ENCODE measurements around the gene CDC45. TPM values are rescaled to one million over a fixed set of nuclear protein-coding genes. Genes with fewer than 3 reads are reported as not detected.

CDC45 gene, protein sequence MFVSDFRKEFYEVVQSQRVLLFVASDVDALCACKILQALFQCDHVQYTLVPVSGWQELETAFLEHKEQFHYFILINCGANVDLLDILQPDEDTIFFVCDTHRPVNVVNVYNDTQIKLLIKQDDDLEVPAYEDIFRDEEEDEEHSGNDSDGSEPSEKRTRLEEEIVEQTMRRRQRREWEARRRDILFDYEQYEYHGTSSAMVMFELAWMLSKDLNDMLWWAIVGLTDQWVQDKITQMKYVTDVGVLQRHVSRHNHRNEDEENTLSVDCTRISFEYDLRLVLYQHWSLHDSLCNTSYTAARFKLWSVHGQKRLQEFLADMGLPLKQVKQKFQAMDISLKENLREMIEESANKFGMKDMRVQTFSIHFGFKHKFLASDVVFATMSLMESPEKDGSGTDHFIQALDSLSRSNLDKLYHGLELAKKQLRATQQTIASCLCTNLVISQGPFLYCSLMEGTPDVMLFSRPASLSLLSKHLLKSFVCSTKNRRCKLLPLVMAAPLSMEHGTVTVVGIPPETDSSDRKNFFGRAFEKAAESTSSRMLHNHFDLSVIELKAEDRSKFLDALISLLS
- total RNA-seq, result 10 to 100 TPM in 2 of 4 donors, 1 to 10 TPM in 2; 3.4 to 16.7 (median 9.1) TPM

DNA sequence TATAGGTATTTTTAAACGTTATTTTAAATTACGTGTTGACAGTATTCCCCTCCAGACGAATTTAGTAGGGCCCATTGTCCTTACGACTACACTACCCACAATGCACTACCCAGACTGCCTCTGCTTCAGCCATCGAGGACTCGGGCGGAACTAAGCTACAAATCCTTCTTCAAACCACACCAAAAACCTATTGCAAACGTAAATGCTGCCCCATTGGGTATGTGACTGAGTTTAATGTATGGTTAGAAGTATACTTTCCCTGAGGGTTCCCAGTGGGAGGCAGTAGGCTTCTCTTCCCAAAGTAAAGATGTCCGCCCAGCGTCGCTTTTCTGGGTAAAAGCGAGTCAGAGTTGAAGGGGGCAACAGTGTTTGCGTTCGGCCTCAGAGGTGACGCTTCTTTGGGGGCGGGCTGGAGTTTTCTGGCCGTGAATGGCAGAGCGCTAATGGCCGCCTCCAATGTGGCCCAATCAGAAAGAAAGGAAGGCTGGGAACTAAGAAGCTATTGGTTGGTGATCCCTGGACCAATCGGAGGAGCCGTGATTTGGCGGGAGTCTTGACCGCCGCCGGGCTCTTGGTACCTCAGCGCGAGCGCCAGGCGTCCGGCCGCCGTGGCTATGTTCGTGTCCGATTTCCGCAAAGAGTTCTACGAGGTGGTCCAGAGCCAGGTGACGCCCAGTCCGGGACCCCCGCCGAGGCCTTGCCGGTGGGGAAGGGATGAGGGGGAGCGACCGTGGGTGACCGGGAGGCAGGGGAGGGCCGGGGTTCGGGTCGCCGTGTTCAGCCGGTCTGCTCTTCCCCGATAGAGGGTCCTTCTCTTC, at the start of gene CDC45:
CDC45 (plus strand) TSS at position 566 of the 818 bp plus-strand sequence; CDS start at position 615, 49 bp downstream.
- no peak for TF ChIP-seq CTCF (IDR thresholded peaks at IDR 0.05)
- TF ChIP-seq POLR2A (IDR thresholded peaks at IDR 0.05), result no peak
- H3K9me3 ChIP-seq, result no peaks in the 10 kb centered on the region
- intact Hi-C loops (cut with DNase I), result no loop called here
- H3K4me1 ChIP-seq, result peaks cover 18 to 52% (median 26%) of the 10 kb centered on the region in 3 donors
- H3K36me3 ChIP-seq, result peaks cover 0 to 11% (median 4%) of the 10 kb centered on the region in 3 donors
- H3K27me3 ChIP-seq, result no peaks in the 10 kb centered on the region
- peak within 1 kb of the TSS; percentile 95 to 99 (median 96) for H3K27ac ChIP-seq
- 0 to 1% methylated on average over 16 to 20 of the region's 50 CpGs for WGBS, 2 donors
- H3K4me3 ChIP-seq, result peak within 1 kb of the TSS; percentile 67 to 95 (median 84)
- peak; percentile 74 for DNase-seq

GRCh38 chr22:19429950-19430889, 49.5 kb upstream of the CDC45 start:
- Histone ChIP-seq H3K4me1 (peaks cover 4 to 49% (median 19%) of the 10 kb centered on the region in 3 donors), H3K36me3 (peaks cover 0 to 16% (median 0%) of the 10 kb centered on the region in 3 donors), H3K4me3 (peak overlapping the region; percentile 66 to 90 (median 84)), H3K27me3 (no peaks in the 10 kb centered on the region), H3K27ac (peak overlapping the region; percentile 83 to 99 (median 98)), H3K9me3 (no peaks in the 10 kb centered on the region)
- TF ChIP-seq POLR2A (IDR thresholded peaks at IDR 0.05), result no peak
- no peak for TF ChIP-seq CTCF (IDR thresholded peaks at IDR 0.05)
- intact Hi-C loops (cut with DNase I), result no loop called here
- 7 to 14% methylated on average over 12 of the region's 12 CpGs for WGBS, 2 donors
- DNase-seq, result no peak

- Histone ChIP-seq H3K27me3 (no peaks in the 10 kb centered on the region), H3K4me1 (peaks cover 4 to 49% (median 19%) of the 10 kb centered on the region in 3 donors), H3K27ac (peak overlapping the region; percentile 83 to 99 (median 98)), H3K4me3 (peak overlapping the region; percentile 66 to 90 (median 84)), H3K36me3 (peaks cover 0 to 24% (median 1%) of the 10 kb centered on the region in 3 donors), H3K9me3 (no peaks in the 10 kb centered on the region)
- peak in 1 of 6 experiments; percentile 10 for TF ChIP-seq CTCF (IDR thresholded peaks at IDR 0.05)
- TF ChIP-seq POLR2A (IDR thresholded peaks at IDR 0.05), result no peak
- 0% methylated on average over 3 of the region's 53 CpGs; no CpG with 5 or more reads in 1 of the 2 donors for WGBS, 2 donors
- intact Hi-C loops (cut with DNase I), result no loop called here
- no peak for DNase-seq
Observed at GRCh38 chr22:19430890-19431541, 48.7 kb upstream of the CDC45 start.

DNA sequence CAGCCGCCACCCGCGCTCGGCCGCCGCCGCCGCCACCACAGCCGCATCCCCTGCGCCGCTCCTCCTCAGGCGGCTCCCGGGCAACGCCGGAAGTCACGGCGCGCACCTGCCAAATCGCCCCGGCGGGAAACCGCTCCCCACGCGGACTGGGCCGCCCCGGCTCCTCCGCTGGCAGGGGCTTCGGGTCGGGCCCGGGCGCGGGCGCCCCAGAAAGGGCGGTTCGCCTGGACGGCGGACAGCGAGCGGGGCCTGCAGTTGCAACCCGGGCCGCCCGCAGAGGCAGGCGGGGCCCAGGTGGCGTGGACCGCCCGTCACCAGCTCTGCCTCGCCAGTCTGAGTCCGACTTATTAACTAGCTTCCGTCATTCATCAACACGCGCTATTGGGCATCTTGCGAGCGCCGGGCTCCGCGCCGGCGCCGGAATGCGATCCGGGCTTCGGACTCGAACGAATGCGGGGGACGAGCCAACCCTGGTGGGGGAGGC, 48.0 kb upstream of the CDC45 start, which contains the start of gene HIRA:
HIRA (minus strand) TSS at position 85 of the 484 bp plus-strand sequence. CDS start 257 bp downstream, outside the sequence.
- Histone ChIP-seq H3K36me3 (peaks cover 0 to 30% (median 4%) of the 10 kb centered on the region in 3 donors), H3K27ac (peak within 1 kb of the TSS; percentile 96 to 99 (median 98)), H3K4me1 (peaks cover 4 to 49% (median 19%) of the 10 kb centered on the region in 3 donors), H3K9me3 (no peaks in the 10 kb centered on the region), H3K27me3 (no peaks in the 10 kb centered on the region), H3K4me3 (peak within 1 kb of the TSS; percentile 66 to 90 (median 84))
- WGBS, 2 donors, result no CpG with 5 or more reads among the region's 66 CpGs
- intact Hi-C loops (cut with DNase I), result no loop called here
- TF ChIP-seq CTCF (IDR thresholded peaks at IDR 0.05) (no peak), POLR2A (IDR thresholded peaks at IDR 0.05) (peak in 1 of 4 donors; percentile 2)
- no peak for DNase-seq
